GM21529 (cell line): ENCODE results near the gene ASCL2.

Experiments
- ATAC-seq: cut with Tn5 transposase; IDR thresholded peaks from one replicate; pipeline ENCODE4 v1.9.1; 2021; ENCODE audit not compliant: unreplicated experiment

Gene ASCL2

GRCh38 chr11:2263071-2263565 is 7.3 kb downstream of the ASCL2 start:
- ATAC-seq: no peak

DNA sequence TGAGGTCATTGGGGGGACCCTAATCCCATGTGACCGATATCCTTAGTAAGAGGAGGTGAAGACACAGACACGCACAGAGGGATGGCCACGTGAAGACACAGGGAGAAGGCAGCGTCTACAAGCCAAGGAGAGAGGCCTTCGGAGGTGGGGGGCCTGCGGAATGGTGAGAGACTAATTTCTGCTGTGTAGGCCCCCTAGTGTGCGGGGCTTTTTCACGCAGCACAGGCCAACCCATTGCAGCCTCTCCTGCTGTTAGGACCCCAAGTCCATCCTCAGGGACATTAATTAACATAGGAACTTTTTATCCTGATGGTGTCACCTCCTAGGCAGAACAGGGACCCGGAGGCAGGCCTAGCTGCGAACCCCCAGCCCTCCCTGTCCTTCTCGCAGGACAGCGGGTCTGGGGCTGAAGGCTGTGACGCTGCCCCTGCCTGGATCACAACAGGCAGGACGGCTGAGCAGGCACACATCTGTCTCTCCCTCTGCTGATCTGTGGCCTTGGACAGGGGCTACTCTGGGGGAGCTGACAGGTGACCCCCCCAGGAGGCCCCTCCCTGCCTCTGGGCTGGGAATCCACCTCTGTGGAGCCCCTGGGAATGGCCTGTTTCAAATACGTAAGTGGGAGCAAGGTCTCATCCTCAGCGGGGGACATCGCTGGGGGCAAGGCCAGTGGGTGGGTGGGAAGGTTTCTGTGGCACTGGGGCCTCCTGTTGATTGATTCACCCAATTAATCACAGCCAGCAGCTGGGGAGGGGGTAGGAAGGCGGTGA is 7.9 kb downstream of the ASCL2 start:
- ATAC-seq: no peak

- no peak for ATAC-seq
These were observed 8.8 kb downstream of the ASCL2 start for GRCh38 chr11:2261436-2262230.

DNA sequence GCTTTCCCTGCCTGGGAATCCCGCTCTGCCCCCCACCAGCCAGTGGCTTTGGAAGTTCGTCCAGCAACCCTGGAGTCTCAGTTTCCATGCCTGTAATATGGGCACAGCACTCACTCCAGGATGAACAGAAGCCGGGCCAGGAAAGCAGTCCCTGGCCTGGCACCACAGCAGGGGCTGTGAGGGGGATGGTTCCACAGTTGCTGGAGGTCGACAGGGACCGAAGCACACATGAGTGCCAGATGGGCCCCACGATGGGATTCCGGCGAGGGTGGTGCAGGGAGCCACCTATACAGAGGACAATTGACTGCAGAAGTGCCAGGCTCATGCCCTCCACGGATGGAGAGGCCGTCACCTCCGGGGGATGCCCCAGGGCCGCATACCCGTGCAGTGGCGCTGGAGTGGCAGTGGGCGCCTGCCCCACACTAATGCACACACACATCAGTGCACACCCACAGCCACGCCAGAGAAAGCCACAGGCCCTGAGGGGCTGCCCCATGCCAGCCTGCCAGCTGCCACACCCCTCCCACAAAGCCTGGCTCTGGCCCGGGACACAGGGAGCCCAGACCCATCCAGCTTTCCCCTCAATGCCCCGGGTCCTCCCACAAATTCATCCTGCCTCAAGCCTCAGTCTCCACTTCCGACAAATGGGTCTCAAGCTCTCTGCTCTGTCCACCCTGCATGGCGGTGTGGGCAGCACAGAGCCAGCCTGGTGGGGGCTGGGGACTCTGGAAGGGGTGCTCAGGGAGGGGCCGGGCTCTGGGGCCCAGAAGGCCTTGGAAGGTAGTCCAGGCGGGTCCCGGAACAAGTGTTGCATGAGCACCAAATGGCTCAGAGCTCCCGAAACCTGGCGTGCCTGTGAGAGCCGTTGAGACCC is 9.7 kb downstream of the ASCL2 start:
- ATAC-seq: no peak

DNA sequence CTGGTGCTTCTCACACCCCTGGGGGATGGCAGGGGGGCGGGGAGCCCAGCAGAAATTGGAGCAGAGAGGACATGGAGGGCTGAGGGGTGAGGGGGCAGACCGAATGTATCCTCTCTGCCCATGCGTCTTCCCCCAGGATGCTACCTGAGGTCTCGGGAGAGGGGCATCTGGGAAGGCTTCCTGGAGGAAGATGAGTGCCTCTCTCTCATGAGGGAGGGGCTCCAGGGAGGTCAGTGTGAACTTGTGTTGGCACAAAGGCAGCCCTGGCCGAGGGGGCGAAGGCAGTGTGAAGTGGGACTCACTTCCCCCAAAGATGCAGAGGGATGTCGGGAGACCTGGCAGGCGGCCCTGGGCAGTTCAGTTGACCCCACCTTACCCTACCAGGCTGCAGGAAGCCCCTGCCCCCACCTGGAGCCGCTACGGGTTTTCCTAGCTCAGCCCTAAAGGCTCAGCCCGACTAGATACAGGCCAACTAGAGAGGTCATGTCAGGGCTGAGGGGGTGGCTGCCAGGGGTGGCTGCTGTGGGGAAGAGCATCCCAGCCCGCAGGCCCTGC is 10.4 kb downstream of the ASCL2 start:
- ATAC-seq: no peak

- no peak for ATAC-seq
These were observed 10.9 kb downstream of the ASCL2 start for GRCh38 chr11:2259466-2259830.

GRCh38 chr11:2258501-2259465 is 11.6 kb downstream of the ASCL2 start:
- ATAC-seq: no peak

- ATAC-seq: no peak
These were observed 13.3 kb downstream of the ASCL2 start for GRCh38 chr11:2256951-2257700.

GRCh38 chr11:2256293-2256913 is 14.0 kb downstream of the ASCL2 start:
- no peak for ATAC-seq

DNA sequence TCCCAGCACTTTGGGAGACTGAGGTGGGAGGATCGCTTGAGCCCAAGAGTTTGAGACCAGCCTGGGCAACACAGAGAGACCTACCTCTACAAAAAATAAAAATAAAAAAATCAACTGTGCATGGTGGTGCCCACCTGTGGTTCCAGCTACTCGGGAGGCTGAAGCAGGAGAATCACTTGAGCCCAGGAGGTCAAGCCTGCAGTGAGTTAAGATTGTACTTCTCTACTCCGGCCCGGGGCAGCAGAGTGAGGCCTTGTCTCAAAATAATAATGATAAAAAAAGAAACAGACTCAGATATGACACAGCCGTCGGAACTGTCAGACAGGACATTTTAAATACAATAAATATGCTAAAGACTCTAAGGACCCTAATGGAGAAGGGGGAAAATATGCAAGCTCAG is 18.4 kb downstream of the ASCL2 start:
- ATAC-seq: no peak

- no peak for ATAC-seq
These were observed 19.2 kb downstream of the ASCL2 start for GRCh38 chr11:2251138-2251537.

- ATAC-seq: no peak
These were observed 19.9 kb downstream of the ASCL2 start for GRCh38 chr11:2250485-2250884.

DNA sequence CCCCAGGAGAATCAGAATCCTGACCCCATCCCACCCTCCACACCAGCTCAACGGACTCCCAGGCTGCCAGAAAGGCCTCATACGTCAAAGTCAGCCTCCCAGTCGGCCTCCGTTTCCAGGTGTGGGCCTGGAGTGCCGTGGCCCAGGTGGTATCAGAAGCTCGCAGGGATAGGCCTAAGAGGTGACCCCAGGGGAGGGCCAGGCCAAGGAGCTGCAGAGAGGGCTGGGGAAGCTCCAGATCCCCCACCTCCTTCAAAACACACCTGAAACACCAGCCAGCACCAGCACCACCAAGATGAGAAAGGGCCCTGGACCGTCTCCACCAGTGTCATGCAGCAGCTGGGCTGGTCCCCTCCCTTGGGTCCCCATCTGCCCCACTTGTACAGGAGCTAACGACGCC is 20.3 kb downstream of the ASCL2 start:
- ATAC-seq: no peak

GRCh38 chr11:2249189-2249916 is 21.0 kb downstream of the ASCL2 start:
- ATAC-seq: no peak

GRCh38 chr11:2248762-2249161 is 21.6 kb downstream of the ASCL2 start:
- no peak for ATAC-seq

DNA sequence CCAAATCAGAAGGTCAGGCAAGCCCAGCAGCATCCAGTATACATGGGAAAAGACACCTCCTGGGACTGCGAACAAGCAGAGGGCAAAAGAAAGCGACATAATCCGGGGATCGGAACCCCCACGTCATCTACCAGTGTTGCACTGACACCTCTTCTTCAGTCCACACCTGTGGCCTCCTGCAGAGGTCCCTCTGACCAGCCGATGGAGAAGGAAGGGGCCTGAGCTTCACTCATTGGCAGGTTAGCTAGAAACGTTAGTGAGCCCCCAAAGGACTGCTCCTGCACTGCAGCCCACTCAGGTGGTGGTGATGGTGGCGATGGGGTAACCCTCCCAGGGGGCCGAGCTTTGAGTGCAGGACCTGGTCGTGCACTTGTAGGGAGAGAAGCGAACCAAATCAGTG is 22.1 kb downstream of the ASCL2 start:
- ATAC-seq: no peak

GRCh38 chr11:2247496-2247895 is 22.9 kb downstream of the ASCL2 start:
- no peak for ATAC-seq

GRCh38 chr11:2240834-2241233 is 29.6 kb downstream of the ASCL2 start:
- ATAC-seq: no peak
